Upper lobe of left lung (tissue), 4 donors: ENCODE measurements around the gene ATP8B1.

Experiments used
- EP300 ChIP-seq, 4 donors: sonication (generic); formaldehyde crosslinking; IDR thresholded peaks; one replicate each; pipeline ENCODE4 v1.5.1; 2017; ENCODE audit warnings: antibody characterized with exemption in 4 of 4, control low read depth in 2 of 4
- TF ChIP-seq, protein P1 (sequence below), 6 experiments: fragments of 450-650 bp in 4 of 6; fragments of 200-600 bp in 2 of 6; sonication (generic) in 2 of 6; IDR thresholded peaks; one replicate each; pipeline ENCODE4 v1.5.1; 2016 to 2019; ENCODE audit warnings: antibody characterized with exemption in 6 of 6

DNA sequence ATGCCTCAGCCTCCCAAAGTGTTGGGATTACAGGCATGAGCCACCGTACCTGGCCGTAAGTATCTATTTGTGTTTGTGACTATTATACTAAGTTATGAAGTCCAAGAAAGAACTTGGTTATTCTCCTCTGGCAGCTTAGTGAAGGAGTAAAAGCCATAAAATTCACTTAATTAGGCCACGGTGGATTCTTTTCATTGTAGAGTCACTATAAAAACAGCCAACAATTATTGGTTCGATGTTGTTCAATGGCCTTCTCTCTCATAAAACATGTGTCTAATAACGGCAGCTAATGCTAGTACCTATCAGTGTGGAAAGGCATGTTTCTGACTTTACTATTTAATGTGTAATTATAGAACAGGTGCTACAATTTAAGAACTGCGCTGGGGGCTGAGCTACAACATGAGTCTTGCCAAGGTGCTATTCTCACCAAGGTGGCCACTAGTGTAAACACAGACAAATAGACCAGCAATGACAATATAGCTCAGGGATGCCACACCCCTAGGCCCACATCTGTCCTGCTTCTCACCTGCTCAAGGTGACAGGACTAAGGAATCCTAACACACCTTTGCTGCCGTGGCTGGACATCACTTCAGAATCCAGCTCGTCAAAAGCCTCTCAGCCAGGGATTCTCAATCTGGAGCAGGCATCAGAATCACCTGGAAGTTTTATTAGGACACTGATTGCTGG lies 17.2 kb downstream of the ATP8B1 start:
- TF ChIP-seq, protein P1, sequence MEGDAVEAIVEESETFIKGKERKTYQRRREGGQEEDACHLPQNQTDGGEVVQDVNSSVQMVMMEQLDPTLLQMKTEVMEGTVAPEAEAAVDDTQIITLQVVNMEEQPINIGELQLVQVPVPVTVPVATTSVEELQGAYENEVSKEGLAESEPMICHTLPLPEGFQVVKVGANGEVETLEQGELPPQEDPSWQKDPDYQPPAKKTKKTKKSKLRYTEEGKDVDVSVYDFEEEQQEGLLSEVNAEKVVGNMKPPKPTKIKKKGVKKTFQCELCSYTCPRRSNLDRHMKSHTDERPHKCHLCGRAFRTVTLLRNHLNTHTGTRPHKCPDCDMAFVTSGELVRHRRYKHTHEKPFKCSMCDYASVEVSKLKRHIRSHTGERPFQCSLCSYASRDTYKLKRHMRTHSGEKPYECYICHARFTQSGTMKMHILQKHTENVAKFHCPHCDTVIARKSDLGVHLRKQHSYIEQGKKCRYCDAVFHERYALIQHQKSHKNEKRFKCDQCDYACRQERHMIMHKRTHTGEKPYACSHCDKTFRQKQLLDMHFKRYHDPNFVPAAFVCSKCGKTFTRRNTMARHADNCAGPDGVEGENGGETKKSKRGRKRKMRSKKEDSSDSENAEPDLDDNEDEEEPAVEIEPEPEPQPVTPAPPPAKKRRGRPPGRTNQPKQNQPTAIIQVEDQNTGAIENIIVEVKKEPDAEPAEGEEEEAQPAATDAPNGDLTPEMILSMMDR (IDR thresholded peaks at IDR 0.05): no peak
- TF ChIP-seq EP300 (IDR thresholded peaks at IDR 0.05): no peak
